ENCODE measurements around the gene MIA. TPM values are rescaled to one million over a fixed set of nuclear protein-coding genes. Genes with fewer than 3 reads are reported as not detected.
"Not testable (repeated sequence)": the region's sequence is repeated elsewhere in the genome, so short reads cannot be mapped to it uniquely, and the experiment has no call there.

The MIA gene
- total RNA-seq, 2 experiments from 2014 or later, result not detected

- Mint-ChIP-seq H3K4me1 (ENCODE audit: low read depth) (peaks cover 94% of the 10 kb centered on the region), H3K27ac (peak overlapping the region; percentile 95), H3K9me3 (ENCODE audit: insufficient read depth) (no peaks in the 10 kb centered on the region), H3K36me3 (ENCODE audit: low read depth) (peaks cover 83% of the 10 kb centered on the region), H3K4me3 (peak overlapping the region; percentile 95), H3K27me3 (ENCODE audit: low read depth) (no peaks in the 10 kb centered on the region)
- ChIA-PET POLR2A (interaction anchor here (1.0 to 6.1 kb wide), 4 partner anchors 27 to 142 kb away, joined by 3 to 35 read pairs (median 6); partner anchors contain the start of genes COQ8B, ITPKC and RAB4B), CTCF (interaction anchor here (1.0 to 5.6 kb wide), 13 partner anchors 9 to 552 kb away, joined by 3 to 63 read pairs (median 9); partner anchors contain the start of genes ACTMAP, RAB4B and SNRPA)
- ATAC-seq, result no peak
- DNase-seq, result peak; percentile 65
Observed at GRCh38 chr19:40805258-40805868, 30.0 kb downstream of the MIA start.

GRCh38 chr19:40806423-40807146 lies 31.3 kb downstream of the MIA start:
- Mint-ChIP-seq H3K36me3 (ENCODE audit: low read depth) (peaks cover 82% of the 10 kb centered on the region), H3K27me3 (ENCODE audit: low read depth) (peaks cover under 1% of the 10 kb centered on the region), H3K4me3 (peak overlapping the region; percentile 95), H3K4me1 (ENCODE audit: low read depth) (peaks cover 94% of the 10 kb centered on the region), H3K9me3 (ENCODE audit: insufficient read depth) (no peaks in the 10 kb centered on the region), H3K27ac (peak overlapping the region; percentile 95)
- CTCF ChIA-PET, result interaction anchor here (0.8 to 5.6 kb wide), 27 partner anchors 8 to 550 kb away, joined by 3 to 63 read pairs (median 5); partner anchors contain the start of genes ACTMAP, COQ8B, EGLN2 and ITPKC
- ATAC-seq, result peak; percentile 56
- DNase-seq, result peak; percentile 86
- POLR2A ChIA-PET, result interaction anchor here (0.6 to 6.1 kb wide), 6 partner anchors 8 to 195 kb away, joined by 3 to 35 read pairs (median 4); partner anchors contain the start of genes EGLN2 and RAB4B

GRCh38 chr19:40807147-40808020 lies 32.1 kb downstream of the MIA start:
- peak overlapping the region; percentile 95 for H3K27ac Mint-ChIP-seq
- ATAC-seq, result no peak
- peaks cover 89% of the 10 kb centered on the region for H3K4me1 Mint-ChIP-seq (ENCODE audit: low read depth)
- DNase-seq, result no peak
- H3K4me3 Mint-ChIP-seq, result peak overlapping the region; percentile 95
- no peaks in the 10 kb centered on the region for H3K9me3 Mint-ChIP-seq (ENCODE audit: insufficient read depth)
- POLR2A ChIA-PET, result interaction anchor here (1.2 to 6.1 kb wide), 4 partner anchors 9 to 144 kb away, joined by 3 to 35 read pairs (median 6); partner anchors contain the start of genes EGLN2 and RAB4B
- H3K27me3 Mint-ChIP-seq (ENCODE audit: low read depth), result peaks cover 6% of the 10 kb centered on the region
- H3K36me3 Mint-ChIP-seq (ENCODE audit: low read depth), result peaks cover 75% of the 10 kb centered on the region
- CTCF ChIA-PET, result interaction anchor here (0.8 to 5.6 kb wide), 21 partner anchors 9 to 202 kb away, joined by 3 to 63 read pairs (median 5); partner anchors contain the start of genes ACTMAP, COQ8B, EGLN2 and ITPKC

- Mint-ChIP-seq H3K36me3 (ENCODE audit: low read depth) (peaks cover 71% of the 10 kb centered on the region), H3K9me3 (ENCODE audit: insufficient read depth) (no peaks in the 10 kb centered on the region), H3K27ac (peak overlapping the region; percentile 69), H3K4me1 (ENCODE audit: low read depth) (peaks cover 83% of the 10 kb centered on the region), H3K27me3 (ENCODE audit: low read depth) (peaks cover 10% of the 10 kb centered on the region), H3K4me3 (no peak overlapping the region)
- ChIA-PET CTCF (interaction anchor here (1.1 to 5.6 kb wide), 7 partner anchors 11 to 144 kb away, joined by 3 to 63 read pairs (median 15); partner anchors contain the start of genes ACTMAP and RAB4B), POLR2A (interaction anchor here (0.6 to 6.1 kb wide), 5 partner anchors 9 to 145 kb away, joined by 3 to 35 read pairs (median 5); partner anchors contain the start of genes EGLN2 and RAB4B)
- ATAC-seq, result no peak
- DNase-seq, result no peak
Observed at GRCh38 chr19:40808021-40808325, 32.7 kb downstream of the MIA start.

- Mint-ChIP-seq H3K27ac (no peak overlapping the region), H3K9me3 (ENCODE audit: insufficient read depth) (no peaks in the 10 kb centered on the region), H3K4me1 (ENCODE audit: low read depth) (peaks cover 78% of the 10 kb centered on the region), H3K36me3 (ENCODE audit: low read depth) (peaks cover 67% of the 10 kb centered on the region), H3K27me3 (ENCODE audit: low read depth) (peaks cover 11% of the 10 kb centered on the region), H3K4me3 (no peak overlapping the region)
- ATAC-seq, result no peak
- DNase-seq, result no peak
- POLR2A ChIA-PET, result interaction anchor here (0.6 to 2.4 kb wide), 3 partner anchors 8 to 63 kb away, joined by 3 to 8 read pairs (median 3); partner anchors contain the start of gene EGLN2
- CTCF ChIA-PET, result interaction anchor here (1.1 to 5.6 kb wide), 6 partner anchors 10 to 144 kb away, joined by 3 to 63 read pairs (median 21); partner anchors contain the start of genes ACTMAP and RAB4B
Observed at GRCh38 chr19:40808497-40808896, 33.2 kb downstream of the MIA start.

- Mint-ChIP-seq H3K36me3 (ENCODE audit: low read depth) (peaks cover 58% of the 10 kb centered on the region), H3K4me3 (peak overlapping the region; percentile 80), H3K27me3 (ENCODE audit: low read depth) (peaks cover 16% of the 10 kb centered on the region), H3K27ac (no peak overlapping the region), H3K4me1 (ENCODE audit: low read depth) (peaks cover 67% of the 10 kb centered on the region), H3K9me3 (ENCODE audit: insufficient read depth) (no peaks in the 10 kb centered on the region)
- DNase-seq (no peak), ATAC-seq (no peak)
- ChIA-PET CTCF (interaction anchor here (1.6 kb wide), 1 partner anchor 11 kb away, joined by 3 read pairs; no protein-coding TSS in a partner anchor), POLR2A (no interaction called here)
Observed at GRCh38 chr19:40809358-40810086, 34.2 kb downstream of the MIA start.

- ChIA-PET POLR2A (no interaction called here), CTCF (interaction anchor here (1.6 kb wide), 1 partner anchor 12 kb away, joined by 3 read pairs; no protein-coding TSS in a partner anchor)
- ATAC-seq, result no peak
- Mint-ChIP-seq H3K27ac (no peak overlapping the region), H3K4me1 (ENCODE audit: low read depth) (peaks cover 61% of the 10 kb centered on the region), H3K9me3 (ENCODE audit: insufficient read depth) (no peaks in the 10 kb centered on the region), H3K27me3 (ENCODE audit: low read depth) (peaks cover 19% of the 10 kb centered on the region), H3K4me3 (peak overlapping the region; percentile 80), H3K36me3 (ENCODE audit: low read depth) (peaks cover 52% of the 10 kb centered on the region)
- no peak for DNase-seq
Observed at GRCh38 chr19:40810160-40810559, 34.8 kb downstream of the MIA start.

GRCh38 chr19:40810649-40811408 lies 35.5 kb downstream of the MIA start:
- ATAC-seq (peak; percentile 76), DNase-seq (peak; percentile 68)
- ChIA-PET POLR2A (interaction anchor here (0.6 to 1.0 kb wide), 3 partner anchors 12 to 324 kb away, joined by 3 read pairs; partner anchors contain the start of gene EGLN2), CTCF (interaction anchor here (1.4 kb wide), 1 partner anchor 148 kb away, joined by 6 read pairs; no protein-coding TSS in a partner anchor)
- not testable (repeated sequence) for H3K9me3 Mint-ChIP-seq (ENCODE audit: insufficient read depth)
- H3K36me3 Mint-ChIP-seq (ENCODE audit: low read depth), result peaks cover 45% of the 10 kb centered on the region
- H3K4me3 Mint-ChIP-seq, result peak overlapping the region; percentile 80
- peaks cover 54% of the 10 kb centered on the region for H3K4me1 Mint-ChIP-seq (ENCODE audit: low read depth)
- H3K27ac Mint-ChIP-seq, result peak overlapping the region; percentile 61
- peaks cover 21% of the 10 kb centered on the region for H3K27me3 Mint-ChIP-seq (ENCODE audit: low read depth)

GRCh38 chr19:40811478-40812341 lies 36.4 kb downstream of the MIA start:
- H3K27me3 Mint-ChIP-seq (ENCODE audit: low read depth), result peaks cover 21% of the 10 kb centered on the region
- peaks cover 46% of the 10 kb centered on the region for H3K4me1 Mint-ChIP-seq (ENCODE audit: low read depth)
- ChIA-PET CTCF (interaction anchor here (0.9 to 1.4 kb wide), 3 partner anchors 9 to 148 kb away, joined by 3 to 6 read pairs (median 3); partner anchors contain the start of genes ACTMAP and SNRPA), POLR2A (interaction anchor here (0.6 to 1.0 kb wide), 3 partner anchors 13 to 323 kb away, joined by 3 read pairs; partner anchors contain the start of gene EGLN2)
- H3K9me3 Mint-ChIP-seq (ENCODE audit: insufficient read depth), result no peaks in the 10 kb centered on the region
- no peak overlapping the region for H3K27ac Mint-ChIP-seq
- H3K36me3 Mint-ChIP-seq (ENCODE audit: low read depth), result peaks cover 40% of the 10 kb centered on the region
- no peak for ATAC-seq
- DNase-seq, result no peak
- H3K4me3 Mint-ChIP-seq, result peak overlapping the region; percentile 45

All from activated CD8-positive, alpha-beta T cell treated with anti-CD3 and anti-CD28 coated beads, Interleukin-2, amount 10 ng/mL, durations not matched to agents 7 days and 5 days (primary cell).